H1 (cell line): Measurements from ENCODE around the gene ERGIC3. TPM values are rescaled to one million over a fixed set of nuclear protein-coding genes. Genes with fewer than 3 reads are reported as not detected.

Source experiments
- CTCF ChIA-PET: fragments of 300-600 bp; sonication (Branson Sonifier 250); formaldehyde crosslinking; loops from one replicate; lab custom pipeline; 2021; ENCODE audit not compliant: partially characterized antibody; lab: Charles Lee
- POLR2A ChIA-PET: fragments of 300-600 bp; sonication (Branson Sonifier 250); formaldehyde crosslinking; loops from one replicate; lab custom pipeline; 2021; ENCODE audit warnings: inconsistent platforms; ENCODE audit not compliant: partially characterized antibody; lab: Charles Lee
- DNase-seq, 2 experiments: peaks; one replicate each; pipeline versions ENCODE4 v3.0.0 to v3.0.0-alpha.2; 2010 to 2022; ENCODE audit warnings: low spot score in 2 of 2, low read depth in 1 of 2, mixed read lengths in 1 of 2
- FAIRE-seq: peaks from 2 replicates; lab custom pipeline; 2011; peaks lifted over from hg19 to GRCh38; lab: Jason Lieb, UNC
- H2AFZ ChIP-seq: 2 replicates; pipeline ENCODE4 v1.8.1; 2012; ENCODE audit warnings: low read length, inconsistent platforms
- H2AK5ac ChIP-seq: 2 replicates; pipeline ENCODE4 v1.6.1; 2013; ENCODE audit warnings: low read depth, low read length
- H2BK120ac ChIP-seq: replicated peaks from 2 replicates; pipeline ENCODE3; 2013; ENCODE audit warnings: low read depth, low read length, inconsistent platforms
- H2BK12ac ChIP-seq: 2 replicates; pipeline ENCODE4 v1.6.1; 2013; ENCODE audit warnings: low read depth, low read length
- H2BK15ac ChIP-seq: 2 replicates; pipeline ENCODE4 v1.6.1; 2013; ENCODE audit warnings: low read length
- H2BK20ac ChIP-seq: 2 replicates; pipeline ENCODE4 v1.6.1; 2013; ENCODE audit warnings: low read length
- H2BK5ac ChIP-seq: 2 replicates; pipeline ENCODE4 v1.6.1; 2013; ENCODE audit warnings: low read depth, low read length
- H3K14ac ChIP-seq: 2 replicates; pipeline ENCODE4 v1.6.1; 2013; ENCODE audit warnings: inconsistent platforms; ENCODE audit not compliant: insufficient read length
- H3K18ac ChIP-seq: 2 replicates; pipeline ENCODE4 v1.6.1; 2013; ENCODE audit warnings: low read length; ENCODE audit errors: extremely low read depth
- H3K23ac ChIP-seq: 2 replicates; pipeline ENCODE4 v1.6.1; 2013; ENCODE audit warnings: inconsistent platforms; ENCODE audit not compliant: insufficient read length
- H3K23me2 ChIP-seq: 2 replicates; pipeline ENCODE4 v1.6.1; 2013; ENCODE audit warnings: low read depth, low read length
- H3K27ac ChIP-seq: 2 replicates; pipeline ENCODE4 v1.6.1; 2011; ENCODE audit warnings: low read depth, low read length, inconsistent platforms
- H3K27me3 ChIP-seq, 4 experiments: replicated peaks in 1 of 4; 1 replicate in 1 of 4; 2 replicates in 3 of 4; pipeline versions ENCODE4 v1.6.1 to v1.8.1; 2011 to 2013; ENCODE audit warnings: low read length in 3 of 4, mild to moderate bottlenecking in 3 of 4, inconsistent platforms in 2 of 4, mixed read lengths in 2 of 4, moderate library complexity in 1 of 4; ENCODE audit not compliant: control insufficient read depth in 3 of 4, insufficient read depth in 3 of 4; ENCODE audit errors: extremely low read depth in 1 of 4
- H3K36me3 ChIP-seq, 4 experiments: 2 replicates each; pipeline versions ENCODE4 v1.6.1 to v1.8.1; 2011 to 2013; ENCODE audit warnings: mild to moderate bottlenecking in 4 of 4, low read length in 3 of 4, moderate library complexity in 2 of 4, control low read depth in 1 of 4, inconsistent platforms in 1 of 4; ENCODE audit not compliant: insufficient read depth in 4 of 4, control insufficient read depth in 2 of 4
- H3K4ac ChIP-seq: replicated peaks from 2 replicates; pipeline ENCODE3; 2013; ENCODE audit warnings: low read length, low read depth, mixed read lengths, inconsistent platforms; ENCODE audit not compliant: insufficient read length
- H3K4me1 ChIP-seq, 4 experiments: replicated peaks in 1 of 4; 1 replicate in 1 of 4; 2 replicates in 3 of 4; pipeline versions ENCODE4 v1.6.1 to v1.8.1; 2011 to 2013; ENCODE audit warnings: low read length in 3 of 4, inconsistent platforms in 2 of 4, mixed read lengths in 1 of 4; ENCODE audit not compliant: insufficient read depth in 4 of 4, control insufficient read depth in 3 of 4
- H3K4me2 ChIP-seq, 2 experiments: 2 replicates each; pipeline versions ENCODE4 v1.6.1 to v1.8.1; 2011 to 2013; ENCODE audit warnings: low read depth in 2 of 2, low read length in 2 of 2, control low read depth in 1 of 2, inconsistent platforms in 1 of 2, mild to moderate bottlenecking in 1 of 2; ENCODE audit not compliant: insufficient read depth in 1 of 2
- H3K4me3 ChIP-seq, 4 experiments: fragments of 200-600, 300-600 bp in 1 of 4; sonication (generic), shearing (Covaris generic), sonication (Bioruptor Twin) in 1 of 4; 2 replicates each; pipeline versions ENCODE4 v1.5.1 to v1.8.1; 2011 to 2016; ENCODE audit warnings: low read length in 4 of 4, low read depth in 3 of 4, control low read depth in 2 of 4, inconsistent platforms in 2 of 4, mild to moderate bottlenecking in 2 of 4, mixed read lengths in 1 of 4, moderate library complexity in 1 of 4; ENCODE audit not compliant: insufficient read depth in 2 of 4; ENCODE audit errors: extremely low read depth in 1 of 4
- H3K56ac ChIP-seq: replicated peaks from 2 replicates; pipeline ENCODE3; 2013; ENCODE audit warnings: low read depth, mild to moderate bottlenecking, mixed read lengths, low read length, inconsistent platforms; ENCODE audit not compliant: insufficient read length
- H3K79me1 ChIP-seq: 2 replicates; pipeline ENCODE4 v1.6.1; 2013; ENCODE audit warnings: low read depth, low read length, control low read depth
- H3K79me2 ChIP-seq, 2 experiments: 2 replicates each; pipeline versions ENCODE4 v1.6.1 to v1.8.1; 2012 to 2013; ENCODE audit warnings: low read length in 2 of 2, mild to moderate bottlenecking in 2 of 2, inconsistent platforms in 1 of 2; ENCODE audit not compliant: insufficient read depth in 2 of 2, control insufficient read depth in 1 of 2
- H3K9ac ChIP-seq, 4 experiments: replicated peaks in 1 of 4; 1 replicate in 1 of 4; 2 replicates in 3 of 4; pipeline versions ENCODE4 v1.6.1 to v1.8.1; 2011 to 2013; ENCODE audit warnings: low read depth in 3 of 4, low read length in 3 of 4, control low read depth in 2 of 4, mild to moderate bottlenecking in 2 of 4, moderate library complexity in 2 of 4, inconsistent platforms in 1 of 4; ENCODE audit errors: extremely low read depth in 1 of 4
- H3K9me3 ChIP-seq, 2 experiments: 2 replicates each; pipeline versions ENCODE4 v1.6.1 to v1.8.1; 2012 to 2013; ENCODE audit warnings: mild to moderate bottlenecking in 2 of 2, moderate library complexity in 2 of 2, control low read depth in 1 of 2, inconsistent platforms in 1 of 2, low read depth in 1 of 2, low read length in 1 of 2, mixed read lengths in 1 of 2; ENCODE audit not compliant: insufficient read depth in 2 of 2
- H4K20me1 ChIP-seq, 2 experiments: replicated peaks in 1 of 2; 2 replicates each; pipeline versions ENCODE3 to v1.8.1; 2011 to 2013; ENCODE audit warnings: inconsistent platforms in 2 of 2, low read length in 2 of 2, mild to moderate bottlenecking in 1 of 2; ENCODE audit not compliant: insufficient read depth in 2 of 2, control insufficient read depth in 1 of 2
- H4K5ac ChIP-seq: 2 replicates; pipeline ENCODE4 v1.6.1; 2013; ENCODE audit warnings: low read length, low read depth, mixed read lengths, inconsistent platforms; ENCODE audit not compliant: insufficient read length
- H4K8ac ChIP-seq: 2 replicates; pipeline ENCODE4 v1.8.0; 2013; ENCODE audit warnings: mild to moderate bottlenecking, moderate library complexity, low read length, inconsistent platforms; ENCODE audit not compliant: insufficient read depth; ENCODE audit errors: extremely low read depth
- H4K91ac ChIP-seq: replicated peaks from 2 replicates; pipeline ENCODE3; 2013; ENCODE audit warnings: low read length, mixed read lengths, inconsistent platforms; ENCODE audit not compliant: insufficient read length
- HDAC2 ChIP-seq, 2 experiments: fragments of 300-600 bp in 1 of 2; sonication (generic) in 1 of 2; IDR thresholded peaks; 2 replicates each; pipeline ENCODE4 v1.6.1; 2011 to 2012; ENCODE audit warnings: low read depth in 2 of 2, low read length in 2 of 2, mild to moderate bottlenecking in 2 of 2, moderate library complexity in 2 of 2, borderline replicate concordance in 1 of 2, inconsistent platforms in 1 of 2
- RAD21 ChIP-seq, 2 experiments: IDR thresholded peaks in 1 of 2; conservative IDR thresholded peaks in 1 of 2; 2 replicates each; pipeline ENCODE4 v1.6.1; 2011; ENCODE audit warnings: low read depth in 2 of 2, low read length in 2 of 2, improper control_type of control experiment in 1 of 2, inconsistent platforms in 1 of 2, mild to moderate bottlenecking in 1 of 2, moderate library complexity in 1 of 2
- RBBP5 ChIP-seq: IDR thresholded peaks from 2 replicates; pipeline ENCODE4 v1.7.1; 2012; ENCODE audit warnings: low read depth, mild to moderate bottlenecking, inconsistent platforms, low read length, moderate library complexity, borderline replicate concordance
- SIN3A ChIP-seq, 2 experiments: IDR thresholded peaks in 1 of 2; conservative IDR thresholded peaks in 1 of 2; 2 replicates each; pipeline ENCODE4 v1.6.1; 2011 to 2012; ENCODE audit warnings: low read length in 2 of 2, improper control_type of control experiment in 1 of 2, low read depth in 1 of 2, mild to moderate bottlenecking in 1 of 2
- SIX5 ChIP-seq: IDR thresholded peaks from 2 replicates; pipeline ENCODE4 v1.6.1; 2011; ENCODE audit warnings: mild to moderate bottlenecking, low read depth, low read length
- SP1 ChIP-seq: IDR thresholded peaks from 2 replicates; pipeline ENCODE4 v1.6.1; 2011; ENCODE audit warnings: low read depth, low read length
- SP2 ChIP-seq: IDR thresholded peaks from 2 replicates; pipeline ENCODE4 v1.6.1; 2012; ENCODE audit warnings: mild to moderate bottlenecking, low read length, inconsistent platforms
- TAF7 ChIP-seq: optimal IDR thresholded peaks from 2 replicates; pipeline ENCODE3; 2011; ENCODE audit warnings: low read depth, mild to moderate bottlenecking, inconsistent platforms, low read length, moderate library complexity, borderline replicate concordance
- TEAD4 ChIP-seq: IDR thresholded peaks from 2 replicates; pipeline ENCODE4 v1.6.1; 2012; ENCODE audit warnings: low read depth, low read length, inconsistent platforms, mixed read lengths
- WGBS, 2 experiments: shearing (Covaris generic) in 1 of 2; methylation state at CpG; one replicate each; pipeline versions ENCODE4 v1.1.6 to v1.1.7; 2013 to 2015; ENCODE audit warnings: low lambda C conversion rate in 2 of 2, mixed read lengths in 2 of 2, inconsistent platforms in 1 of 2, low coverage in 1 of 2, missing lambda C conversion rate in 1 of 2; ENCODE audit not compliant: insufficient replicate concordance in 2 of 2, insufficient coverage in 1 of 2, insufficient read length in 1 of 2; ENCODE audit errors: extremely low coverage in 1 of 2, missing lambda C conversion rate in 1 of 2; 5-methylcytosine and 5-hydroxymethylcytosine counted together
- polyA plus RNA-seq, 7 experiments: library from polyadenylated mRNA; depleted of rRNA in 3 of 7; stranded (reverse) in 5 of 7; unstranded in 2 of 7; fragments of >200 nt in 5 of 7; fragments of 200-250 nt in 2 of 7; gene quantifications; 1 replicate in 5 of 7; 2 replicates in 1 of 7; 4 replicates in 1 of 7; pipeline versions ENCODE4 v1.2.1 to v1.2.3, GENCODE V29; 2011 to 2013; ENCODE audit warnings: missing spikeins in 2 of 7, mixed read lengths in 2 of 7
- total RNA-seq: library from RNA; stranded (reverse); fragmentation: NEBNext Ultra II Directional; extraction: Animal tissue kit (Norgen Biotek cat#: 25700); gene quantifications from 2 replicates; pipeline ENCODE4 v1.2.1, GENCODE V29; 2021
- TF ChIP-seq, protein P1 (sequence below), 3 experiments: IDR thresholded peaks; 1 replicate in 2 of 3; 2 replicates in 1 of 3; pipeline versions ENCODE4 v1.5.1 to v1.6.1; 2011; ENCODE audit warnings: low read length in 3 of 3, mild to moderate bottlenecking in 3 of 3, inconsistent platforms in 2 of 3, low read depth in 1 of 3, moderate library complexity in 1 of 3; ENCODE audit not compliant: insufficient read depth in 1 of 3; ENCODE audit errors: control extremely low read depth in 1 of 3

ERGIC3 gene
- total and polyA plus RNA-seq, 2 of the 8 experiments (the other 6 are each of a cell fraction or from before 2014, with no cell fraction given): 178 to 341 TPM

- no peak overlapping the region for H2AK5ac ChIP-seq
- peak; percentile 81 for FAIRE-seq
- 0 out of 4 replicates have a peak, but pooled peaks cover 0 to 2% of the 10 kb centered on the region in 2 experiments for H3K9me3 ChIP-seq
- H2BK5ac ChIP-seq: no peak overlapping the region
- H3K27ac ChIP-seq: no peak overlapping the region
- H4K8ac ChIP-seq: no peak overlapping the region
- no peak overlapping the region for H3K4me2 ChIP-seq
- H3K14ac ChIP-seq: no peak overlapping the region
- H3K56ac ChIP-seq: no peak overlapping the region
- ChIA-PET POLR2A (interaction anchor here (0.6 to 1.5 kb wide), 4 partner anchors 10 to 97 kb away, joined by 3 read pairs; no protein-coding TSS in a partner anchor), CTCF (interaction anchor here (0.6 to 2.1 kb wide), 11 partner anchors 10 to 98 kb away, joined by 3 to 20 read pairs (median 5); no protein-coding TSS in a partner anchor)
- DNase-seq: no peak
- no peaks in the 10 kb centered on the region for H3K36me3 ChIP-seq
- 0 out of 2 replicates have a peak overlapping the region, but pooled peaks have one; percentile 60 for H2BK12ac ChIP-seq
- H2AFZ ChIP-seq: no peak overlapping the region
- no peaks in the 10 kb centered on the region for H3K4me1 ChIP-seq
- no peaks in the 10 kb centered on the region for H3K27me3 ChIP-seq
- H2BK20ac ChIP-seq: no peak overlapping the region
- H3K79me1 ChIP-seq: no peaks in the 10 kb centered on the region
- no peak overlapping the region for H3K4ac ChIP-seq
- H3K79me2 ChIP-seq: no peaks in the 10 kb centered on the region
- no peak overlapping the region; a peak in 1 of 7 replicates for H3K9ac ChIP-seq
- H4K91ac ChIP-seq: no peak overlapping the region
- no peak overlapping the region for H3K4me3 ChIP-seq
- no peak overlapping the region for H3K23ac ChIP-seq
- H2BK15ac ChIP-seq: no peak overlapping the region
- H4K20me1 ChIP-seq: no peaks in the 10 kb centered on the region
- H3K23me2 ChIP-seq: no peaks in the 10 kb centered on the region
- no peak overlapping the region for H2BK120ac ChIP-seq
- H3K18ac ChIP-seq: no peak overlapping the region
- no peak overlapping the region for H4K5ac ChIP-seq
- 40% methylated on average over 2 of the region's 2 CpGs; no CpG with 5 or more reads in 1 of the 2 experiments for WGBS, 2 experiments
- TF ChIP-seq TAF7 (no peak), RBBP5 (no peak), TEAD4 (peak; percentile 76; the same call in 1 of the 2 replicates), SIN3A (conservative IDR thresholded peaks at IDR 0.05 in 1 of 2, IDR thresholded peaks at IDR 0.05 in 1 of 2; ENCODE audit: low read depth in 1 of 2, low read length in 2 of 2) (no peak), HDAC2 (IDR thresholded peaks at IDR 0.05; ENCODE audit: borderline replicate concordance in 1 of 2, low read depth in 2 of 2, low read length in 2 of 2) (no peak), SP1 (no peak), SIX5 (no peak), RAD21 (IDR thresholded peaks at IDR 0.05 in 1 of 2, conservative IDR thresholded peaks at IDR 0.05 in 1 of 2; ENCODE audit: low read depth in 2 of 2, low read length in 2 of 2) (peak; percentile 47 to 66), SP2 (no peak)
- TF ChIP-seq, protein P1, sequence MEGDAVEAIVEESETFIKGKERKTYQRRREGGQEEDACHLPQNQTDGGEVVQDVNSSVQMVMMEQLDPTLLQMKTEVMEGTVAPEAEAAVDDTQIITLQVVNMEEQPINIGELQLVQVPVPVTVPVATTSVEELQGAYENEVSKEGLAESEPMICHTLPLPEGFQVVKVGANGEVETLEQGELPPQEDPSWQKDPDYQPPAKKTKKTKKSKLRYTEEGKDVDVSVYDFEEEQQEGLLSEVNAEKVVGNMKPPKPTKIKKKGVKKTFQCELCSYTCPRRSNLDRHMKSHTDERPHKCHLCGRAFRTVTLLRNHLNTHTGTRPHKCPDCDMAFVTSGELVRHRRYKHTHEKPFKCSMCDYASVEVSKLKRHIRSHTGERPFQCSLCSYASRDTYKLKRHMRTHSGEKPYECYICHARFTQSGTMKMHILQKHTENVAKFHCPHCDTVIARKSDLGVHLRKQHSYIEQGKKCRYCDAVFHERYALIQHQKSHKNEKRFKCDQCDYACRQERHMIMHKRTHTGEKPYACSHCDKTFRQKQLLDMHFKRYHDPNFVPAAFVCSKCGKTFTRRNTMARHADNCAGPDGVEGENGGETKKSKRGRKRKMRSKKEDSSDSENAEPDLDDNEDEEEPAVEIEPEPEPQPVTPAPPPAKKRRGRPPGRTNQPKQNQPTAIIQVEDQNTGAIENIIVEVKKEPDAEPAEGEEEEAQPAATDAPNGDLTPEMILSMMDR (IDR thresholded peaks at IDR 0.05; ENCODE audit: control extremely low read depth in 1 of 3, insufficient read depth in 1 of 3, low read depth in 1 of 3, low read length in 3 of 3): peak; percentile 44 to 66 (median 57)
Measured at GRCh38 chr20:35568645-35569044, 26.8 kb downstream of the ERGIC3 start.
